Stimulated activated CD4-positive, alpha-beta T cell treated with anti-CD3 and anti-CD28 coated beads, Interleukin-4, amount 100 ng/mL, for 48 hours (primary cell): ENCODE results near the gene DDIT3.

ENCODE experiments used
- DNase-seq, 2 donors: peaks; one replicate each; pipeline ENCODE4 v3.0.0-alpha.2; 2020; ENCODE audit warnings: low read depth in 2 of 2

The DDIT3 gene

GRCh38 chr12:57485695-57486094, 34.6 kb downstream of the DDIT3 start:
- no peak for DNase-seq

- DNase-seq: no peak
These were observed 36.8 kb downstream of the DDIT3 start for GRCh38 chr12:57483466-57483865.

- no peak for DNase-seq
These were observed 38.6 kb downstream of the DDIT3 start for GRCh38 chr12:57481671-57482070.

- DNase-seq: no peak
These were observed 40.8 kb downstream of the DDIT3 start, which contains the start of gene ARHGAP9 for GRCh38 chr12:57479376-57480115. Gene ARHGAP9, minus strand, starts transcription at chr12:57479866. Its CDS starts 460 bp downstream, at chr12:57479406.

GRCh38 chr12:57479043-57479375, 41.3 kb downstream of the DDIT3 start:
- DNase-seq: no peak

GRCh38 chr12:57477710-57478681, 42.3 kb downstream of the DDIT3 start:
- DNase-seq: no peak

GRCh38 chr12:57476993-57477709, 43.2 kb downstream of the DDIT3 start:
- DNase-seq: no peak

GRCh38 chr12:57476162-57476992, 43.9 kb downstream of the DDIT3 start:
- peak; percentile 80 to 81 for DNase-seq

GRCh38 chr12:57475271-57476161, 44.8 kb downstream of the DDIT3 start:
- no peak for DNase-seq

- no peak for DNase-seq
These were observed 45.5 kb downstream of the DDIT3 start for GRCh38 chr12:57474862-57475261.

- DNase-seq: no peak
These were observed 45.9 kb downstream of the DDIT3 start for GRCh38 chr12:57474430-57474829.

- no peak for DNase-seq
These were observed 46.4 kb downstream of the DDIT3 start for GRCh38 chr12:57473886-57474285.

GRCh38 chr12:57473392-57473791, 46.9 kb downstream of the DDIT3 start:
- no peak for DNase-seq

- no peak for DNase-seq
These were observed 47.9 kb downstream of the DDIT3 start for GRCh38 chr12:57472391-57472790.

- no peak for DNase-seq
These were observed 48.7 kb downstream of the DDIT3 start for GRCh38 chr12:57471661-57472060.

- no peak for DNase-seq
These were observed 49.2 kb downstream of the DDIT3 start for GRCh38 chr12:57470970-57471656.

GRCh38 chr12:57470286-57470969, 49.9 kb downstream of the DDIT3 start:
- no peak for DNase-seq

- no peak for DNase-seq
These were observed 50.8 kb downstream of the DDIT3 start for GRCh38 chr12:57469296-57470164.
